Suprapubic skin (tissue), 4 donors: ENCODE results near the gene PDE2A.

Source experiments
- CTCF ChIP-seq, 2 donors: fragments of 200-600 bp in 1 of 2; fragments of 450-650 bp in 1 of 2; sonication (generic) in 1 of 2; IDR thresholded peaks; one replicate each; pipeline ENCODE4 v1.5.1; 2016 to 2019; ENCODE audit warnings: antibody characterized with exemption in 2 of 2, mild to moderate bottlenecking in 1 of 2, moderate library complexity in 1 of 2
- EP300 ChIP-seq: sonication (generic); formaldehyde crosslinking; IDR thresholded peaks from one replicate; pipeline ENCODE4 v1.6.1; 2017; ENCODE audit warnings: antibody characterized with exemption
- POLR2A ChIP-seq, 2 donors: fragments of 450-650 bp; IDR thresholded peaks; one replicate each; pipeline ENCODE4 v1.6.1; 2017; ENCODE audit warnings: antibody characterized with exemption in 2 of 2, mild to moderate bottlenecking in 2 of 2, moderate library complexity in 2 of 2
- POLR2AphosphoS5 ChIP-seq, 3 donors: sonication (generic); formaldehyde crosslinking; IDR thresholded peaks; one replicate each; pipeline ENCODE4 v1.6.1; 2017; ENCODE audit warnings: antibody characterized with exemption in 3 of 3

GRCh38 chr11:72541257-72541974, 132.8 kb downstream of the PDE2A start:
- no peak for TF ChIP-seq POLR2A (IDR thresholded peaks at IDR 0.05)
- TF ChIP-seq CTCF (IDR thresholded peaks at IDR 0.05), result no peak
- no peak for TF ChIP-seq EP300
- TF ChIP-seq POLR2AphosphoS5 (IDR thresholded peaks at IDR 0.05), result no peak
